K562 (cell line): ENCODE data around the gene TOR1AIP2. TPM values are rescaled to one million over a fixed set of nuclear protein-coding genes. Genes with fewer than 3 reads are reported as not detected.

Experiments
- BHLHE40 ChIP-seq: IDR thresholded peaks from 2 replicates; pipeline ENCODE4 v1.6.1; 2011; ENCODE audit warnings: low read length, improper control_type of control experiment
- HDAC1 ChIP-seq, 2 experiments: fragments of 450-650 bp; IDR thresholded peaks; 2 replicates each; pipeline ENCODE4 v1.6.1; 2016 to 2017; ENCODE audit warnings: inconsistent platforms in 1 of 2, mild to moderate bottlenecking in 1 of 2, moderate library complexity in 1 of 2
- KAT7 ChIP-seq: sonication (generic); formaldehyde crosslinking; IDR thresholded peaks from 2 replicates; pipeline ENCODE4 v1.8.0; 2022; ENCODE audit warnings: missing genetic modification reagents, mild to moderate bottlenecking, borderline replicate concordance
- KLF16 ChIP-seq: IDR thresholded peaks from 2 replicates; pipeline ENCODE4 v1.6.1; 2016; ENCODE audit warnings: antibody characterized with exemption
- MCM5 ChIP-seq: fragments of 450-650 bp; IDR thresholded peaks from 2 replicates; pipeline ENCODE4 v1.6.1; 2016; ENCODE audit warnings: low read depth
- MED1 ChIP-seq: sonication (generic); formaldehyde crosslinking; IDR thresholded peaks from 2 replicates; pipeline ENCODE4 v1.8.1; 2023; ENCODE audit warnings: missing genetic modification reagents, borderline replicate concordance
- MTA1 ChIP-seq: fragments of 450-650 bp; IDR thresholded peaks from 2 replicates; pipeline ENCODE4 v1.6.1; 2017; ENCODE audit warnings: borderline replicate concordance
- NFRKB ChIP-seq: fragments of 450-650 bp; IDR thresholded peaks from 2 replicates; pipeline ENCODE4 v1.6.1; 2016; ENCODE audit warnings: low read depth
- PRMT5 ChIP-seq: sonication (generic); formaldehyde crosslinking; IDR thresholded peaks from 2 replicates; pipeline ENCODE4 v1.5.0; 2020; ENCODE audit warnings: missing genetic modification reagents
- TAF7 ChIP-seq: fragments of 450-650 bp; IDR thresholded peaks from 2 replicates; pipeline ENCODE4 v1.6.1; 2016; ENCODE audit warnings: missing genetic modification characterization, missing compliant biosample characterization
- TRIM28 ChIP-seq: fragments of 450-650 bp; IDR thresholded peaks from 2 replicates; pipeline ENCODE4 v1.6.1; 2017
- XRCC5 ChIP-seq: fragments of 200-400 bp; formaldehyde crosslinking; IDR thresholded peaks from 2 replicates; pipeline ENCODE4 v1.6.1; 2017; ENCODE audit warnings: low read depth, mild to moderate bottlenecking, low read length
- ZNF324 ChIP-seq: fragments of 250-450 bp; sonication (Bioruptor Pico); IDR thresholded peaks from 2 replicates; pipeline ENCODE4 v1.4.0; 2020; ENCODE audit warnings: mild to moderate bottlenecking
- ZNF707 ChIP-seq: fragments of 250-450 bp; sonication (Bioruptor Pico); conservative IDR thresholded peaks from 2 replicates; pipeline ENCODE4 v1.8.0; 2022; ENCODE audit warnings: inconsistent platforms, mild to moderate bottlenecking, moderate library complexity
- polyA plus RNA-seq, 8 experiments: library from polyadenylated mRNA; depleted of rRNA in 4 of 8; stranded (reverse) in 5 of 8; unstranded in 3 of 8; fragments of >200 nt; fragmentation: Nextera tagmentation in 2 of 8; fragmentation: Illumina TruSeq in 1 of 8; extraction: Ambion mirVana in 2 of 8; extraction: Trizol in 1 of 8; gene quantifications; 2 replicates each; pipeline versions ENCODE4 v1.2.1 to v1.2.3, GENCODE V29; 2011 to 2014; ENCODE audit warnings: inconsistent platforms in 1 of 8, missing spikeins in 1 of 8
- total RNA-seq, 7 experiments: library from RNA; depleted of rRNA in 6 of 7; stranded (reverse); fragments of >200 nt in 6 of 7; fragmentation: Illumina TruSeq in 2 of 7; extraction: Trizol in 2 of 7; gene quantifications; 2 replicates each; pipeline versions ENCODE4 v1.2.1 to v1.2.3, GENCODE V29; 2011 to 2021; ENCODE audit warnings: low replicate concordance in 1 of 7
- TF ChIP-seq, protein P1 (sequence below): fragments of 450-650 bp; formaldehyde crosslinking; conservative IDR thresholded peaks from 2 replicates; pipeline ENCODE4 v1.4.0; 2022; ENCODE audit warnings: mild to moderate bottlenecking, missing genetic modification characterization
- TF ChIP-seq, protein P2 (sequence below): fragments of 450-650 bp; formaldehyde crosslinking; IDR thresholded peaks from 2 replicates; pipeline ENCODE4 v1.4.0; 2020; ENCODE audit warnings: mild to moderate bottlenecking, mixed read lengths
- TF ChIP-seq, protein P3 (sequence below): IDR thresholded peaks from 2 replicates; pipeline ENCODE4 v1.6.1; 2011; ENCODE audit not compliant: insufficient read length; ENCODE audit errors: extremely low read depth
- TF ChIP-seq, protein P4 (sequence below): fragments of 250-450 bp; sonication (Bioruptor Pico); IDR thresholded peaks from 2 replicates; pipeline ENCODE4 v1.5.1; 2021; ENCODE audit warnings: mild to moderate bottlenecking
- TF ChIP-seq, protein P5 (sequence below): fragments of 250-450 bp; sonication (Bioruptor Pico); IDR thresholded peaks from 2 replicates; pipeline ENCODE4 v1.8.0; 2021; ENCODE audit warnings: borderline replicate concordance, mild to moderate bottlenecking, moderate library complexity; ENCODE audit not compliant: poor library complexity, severe bottlenecking

TOR1AIP2 gene
- total and polyA plus RNA-seq, 9 of the 15 experiments (the other 6 are each of a cell fraction or from before 2014, with no cell fraction given), result 16.7 to 122 (median 41.4) TPM

DNA sequence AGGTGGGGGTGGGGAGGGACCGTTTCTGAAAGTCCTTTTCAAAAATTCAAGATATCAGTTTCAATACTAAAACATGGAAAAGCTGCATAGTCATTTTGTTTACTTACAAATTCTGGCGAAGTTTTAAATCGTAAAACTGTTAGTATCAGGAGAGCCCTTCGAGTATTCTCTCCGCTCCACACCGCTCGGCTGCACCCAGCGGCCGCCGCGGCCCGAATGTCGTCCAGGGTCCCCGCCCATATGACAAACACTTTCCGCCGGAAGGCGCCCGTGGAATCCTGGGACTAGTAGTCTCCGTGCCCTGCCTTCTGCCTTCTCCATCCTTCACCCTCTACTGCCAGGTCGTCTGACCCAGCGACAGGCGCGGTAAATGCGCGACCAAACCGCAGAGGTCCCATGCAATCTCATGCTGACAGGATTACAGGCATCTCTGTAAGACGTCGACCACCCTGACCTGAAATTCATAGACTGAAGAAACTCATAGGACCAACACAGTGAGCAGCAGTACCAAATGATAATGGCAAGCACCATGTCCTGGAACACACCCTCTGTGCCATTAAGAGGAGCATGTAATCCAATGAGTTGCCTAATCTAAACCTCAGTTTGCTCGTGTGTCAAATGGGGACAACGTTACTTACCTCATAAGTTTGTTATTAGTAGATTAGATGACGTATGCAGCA is at the start of gene TOR1AIP2 (continued):
- TF ChIP-seq MED1 (CRISPR knock-in tag) (no peak), KAT7 (CRISPR knock-in tag) (peak; percentile 86; the same call in 1 of the 2 replicates), PRMT5 (CRISPR knock-in tag) (no peak), MTA1 (peak; percentile 91), KLF16 (no peak), XRCC5 (no peak), NFRKB (no peak; the same call in 1 of the 2 replicates), ZNF707 (0 out of 2 replicates have a peak, but pooled peaks have one; percentile 13), HDAC1 (IDR thresholded peaks at IDR 0.05) (peak; percentile 73 to 76), TAF7 (tag) (peak; percentile 72; the same call in 1 of the 2 replicates), ZNF324 (CRISPR knock-in tag) (no peak), MCM5 (no peak), BHLHE40 (peak; percentile 64), TRIM28 (peak; percentile 55)
- TF ChIP-seq, protein P1, sequence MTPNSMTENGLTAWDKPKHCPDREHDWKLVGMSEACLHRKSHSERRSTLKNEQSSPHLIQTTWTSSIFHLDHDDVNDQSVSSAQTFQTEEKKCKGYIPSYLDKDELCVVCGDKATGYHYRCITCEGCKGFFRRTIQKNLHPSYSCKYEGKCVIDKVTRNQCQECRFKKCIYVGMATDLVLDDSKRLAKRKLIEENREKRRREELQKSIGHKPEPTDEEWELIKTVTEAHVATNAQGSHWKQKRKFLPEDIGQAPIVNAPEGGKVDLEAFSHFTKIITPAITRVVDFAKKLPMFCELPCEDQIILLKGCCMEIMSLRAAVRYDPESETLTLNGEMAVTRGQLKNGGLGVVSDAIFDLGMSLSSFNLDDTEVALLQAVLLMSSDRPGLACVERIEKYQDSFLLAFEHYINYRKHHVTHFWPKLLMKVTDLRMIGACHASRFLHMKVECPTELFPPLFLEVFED (CRISPR knock-in tag), result no peak
- TF ChIP-seq, protein P2, sequence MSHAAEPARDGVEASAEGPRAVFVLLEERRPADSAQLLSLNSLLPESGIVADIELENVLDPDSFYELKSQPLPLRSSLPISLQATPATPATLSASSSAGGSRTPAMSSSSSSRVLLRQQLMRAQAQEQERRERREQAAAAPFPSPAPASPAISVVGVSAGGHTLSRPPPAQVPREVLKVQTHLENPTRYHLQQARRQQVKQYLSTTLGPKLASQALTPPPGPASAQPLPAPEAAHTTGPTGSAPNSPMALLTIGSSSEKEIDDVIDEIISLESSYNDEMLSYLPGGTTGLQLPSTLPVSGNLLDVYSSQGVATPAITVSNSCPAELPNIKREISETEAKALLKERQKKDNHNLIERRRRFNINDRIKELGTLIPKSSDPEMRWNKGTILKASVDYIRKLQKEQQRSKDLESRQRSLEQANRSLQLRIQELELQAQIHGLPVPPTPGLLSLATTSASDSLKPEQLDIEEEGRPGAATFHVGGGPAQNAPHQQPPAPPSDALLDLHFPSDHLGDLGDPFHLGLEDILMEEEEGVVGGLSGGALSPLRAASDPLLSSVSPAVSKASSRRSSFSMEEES (CRISPR knock-in tag), result no peak; the same call in 1 of the 2 replicates
- TF ChIP-seq, protein P3, sequence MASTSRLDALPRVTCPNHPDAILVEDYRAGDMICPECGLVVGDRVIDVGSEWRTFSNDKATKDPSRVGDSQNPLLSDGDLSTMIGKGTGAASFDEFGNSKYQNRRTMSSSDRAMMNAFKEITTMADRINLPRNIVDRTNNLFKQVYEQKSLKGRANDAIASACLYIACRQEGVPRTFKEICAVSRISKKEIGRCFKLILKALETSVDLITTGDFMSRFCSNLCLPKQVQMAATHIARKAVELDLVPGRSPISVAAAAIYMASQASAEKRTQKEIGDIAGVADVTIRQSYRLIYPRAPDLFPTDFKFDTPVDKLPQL, result no peak
- TF ChIP-seq, protein P4, sequence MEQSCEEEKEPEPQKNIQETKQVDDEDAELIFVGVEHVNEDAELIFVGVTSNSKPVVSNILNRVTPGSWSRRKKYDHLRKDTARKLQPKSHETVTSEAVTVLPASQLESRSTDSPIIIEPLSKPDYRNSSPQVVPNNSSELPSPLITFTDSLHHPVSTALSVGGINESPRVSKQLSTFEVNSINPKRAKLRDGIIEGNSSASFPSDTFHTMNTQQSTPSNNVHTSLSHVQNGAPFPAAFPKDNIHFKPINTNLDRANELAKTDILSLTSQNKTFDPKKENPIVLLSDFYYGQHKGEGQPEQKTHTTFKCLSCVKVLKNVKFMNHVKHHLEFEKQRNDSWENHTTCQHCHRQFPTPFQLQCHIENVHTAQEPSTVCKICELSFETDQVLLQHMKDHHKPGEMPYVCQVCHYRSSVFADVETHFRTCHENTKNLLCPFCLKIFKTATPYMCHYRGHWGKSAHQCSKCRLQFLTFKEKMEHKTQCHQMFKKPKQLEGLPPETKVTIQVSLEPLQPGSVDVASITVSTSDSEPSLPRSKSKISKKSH (CRISPR knock-in tag), result no peak
- TF ChIP-seq, protein P5, sequence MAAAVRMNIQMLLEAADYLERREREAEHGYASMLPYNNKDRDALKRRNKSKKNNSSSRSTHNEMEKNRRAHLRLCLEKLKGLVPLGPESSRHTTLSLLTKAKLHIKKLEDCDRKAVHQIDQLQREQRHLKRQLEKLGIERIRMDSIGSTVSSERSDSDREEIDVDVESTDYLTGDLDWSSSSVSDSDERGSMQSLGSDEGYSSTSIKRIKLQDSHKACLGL, result no peak
